NCI-H748 treated with DMSO at 0.1 percent for 48 hours (cell line): ENCODE data around the gene MPEG1.

Experiments used
- DNase-seq: peaks from one replicate; lab custom pipeline; 2025; lab: John Stamatoyannopoulos, UW

The MPEG1 gene

GRCh38 chr11:59188954-59189353 is 23.8 kb downstream of the MPEG1 start:
- DNase-seq: no peak

GRCh38 chr11:59187587-59187986 is 25.1 kb downstream of the MPEG1 start:
- no peak for DNase-seq

GRCh38 chr11:59187035-59187434 is 25.7 kb downstream of the MPEG1 start:
- no peak for DNase-seq

- DNase-seq: no peak
Observed at GRCh38 chr11:59186130-59186594, 26.6 kb downstream of the MPEG1 start.

- no peak for DNase-seq
Observed at GRCh38 chr11:59185386-59185945, 27.3 kb downstream of the MPEG1 start.

- DNase-seq: no peak
Observed at GRCh38 chr11:59184691-59185339, 27.9 kb downstream of the MPEG1 start.

- DNase-seq: no peak
Observed at GRCh38 chr11:59183771-59184170, 29.0 kb downstream of the MPEG1 start.

- no peak for DNase-seq
Observed at GRCh38 chr11:59182457-59183151, 30.1 kb downstream of the MPEG1 start.

GRCh38 chr11:59181746-59182456 is 30.8 kb downstream of the MPEG1 start:
- no peak for DNase-seq

- no peak for DNase-seq
Observed at GRCh38 chr11:59180907-59181306, 31.8 kb downstream of the MPEG1 start.

- DNase-seq: no peak
Observed at GRCh38 chr11:59180168-59180776, 32.5 kb downstream of the MPEG1 start.

- DNase-seq: no peak
Observed at GRCh38 chr11:59179121-59179520, 33.6 kb downstream of the MPEG1 start.

- no peak for DNase-seq
Observed at GRCh38 chr11:59178402-59178801, 34.3 kb downstream of the MPEG1 start.

- no peak for DNase-seq
Observed at GRCh38 chr11:59176330-59176729, 36.4 kb downstream of the MPEG1 start.

GRCh38 chr11:59175091-59175501 is 37.6 kb downstream of the MPEG1 start:
- no peak for DNase-seq

GRCh38 chr11:59174664-59175033 is 38.1 kb downstream of the MPEG1 start:
- DNase-seq: no peak

GRCh38 chr11:59173964-59174663 is 38.6 kb downstream of the MPEG1 start:
- no peak for DNase-seq

GRCh38 chr11:59173080-59173963 is 39.4 kb downstream of the MPEG1 start:
- no peak for DNase-seq

GRCh38 chr11:59172345-59173079 is 40.2 kb downstream of the MPEG1 start:
- no peak for DNase-seq
